ENCODE measurements around the gene PDE6G.
A peak's percentile ranks its signal among the peaks of the same experiment; 100 is the strongest.

PDE6G gene

DNA sequence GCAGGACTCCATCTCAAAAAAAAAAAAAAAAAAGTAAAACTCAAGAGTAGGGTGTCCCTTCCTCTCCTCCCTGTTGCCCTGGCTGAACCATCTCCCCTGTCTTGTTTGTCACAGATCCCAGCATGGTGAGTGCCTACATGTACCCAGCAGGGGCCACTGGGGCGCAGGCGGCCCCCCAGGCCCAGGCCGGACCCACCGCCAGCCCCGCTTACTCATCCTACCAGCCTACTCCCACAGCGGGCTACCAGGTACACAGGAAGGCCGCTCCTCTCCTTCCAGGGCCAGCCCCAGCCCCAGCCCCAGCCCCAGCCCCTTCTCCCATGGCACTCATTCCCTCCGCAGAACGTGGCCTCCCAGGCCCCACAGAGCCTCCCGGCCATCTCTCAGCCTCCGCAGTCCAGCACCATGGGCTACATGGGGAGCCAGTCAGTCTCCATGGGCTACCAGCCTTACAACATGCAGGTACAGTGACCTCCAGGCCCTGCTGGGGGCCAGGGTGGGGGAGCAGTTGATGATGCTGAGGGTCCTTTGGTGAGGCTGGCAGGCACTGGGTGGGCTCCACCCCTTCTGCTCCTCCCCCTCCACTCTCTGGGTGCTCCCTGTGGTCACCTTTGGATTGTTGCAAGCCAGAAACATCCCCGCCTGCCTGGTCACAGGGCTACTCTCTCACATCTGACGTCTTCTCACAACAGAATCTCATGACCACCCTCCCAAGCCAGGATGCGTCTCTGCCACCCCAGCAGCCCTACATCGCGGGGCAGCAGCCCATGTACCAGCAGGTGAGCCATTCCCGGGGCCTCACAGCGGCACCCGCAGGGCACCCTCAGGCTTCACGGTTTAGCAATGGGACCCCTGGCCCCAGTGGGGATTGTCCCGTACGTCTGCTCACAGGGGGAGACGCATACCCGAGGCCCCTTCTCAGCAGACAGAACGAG, 44.3 kb upstream of the PDE6G start:
- Histone ChIP-seq H3K36me3 (ENCODE audit: control insufficient read depth in 4 of 4, insufficient read depth in 4 of 4, low read length in 3 of 4) (peaks cover 7 to 59% (median 31%) of the 10 kb centered on the region in 4 experiments), H3K27ac (ENCODE audit: insufficient read depth in 1 of 2, low read depth in 1 of 2, low read length in 2 of 2, poor library complexity in 1 of 2, severe bottlenecking in 2 of 2) (peak overlapping the region in 1 of 2 experiments; percentile 34), H3K27me3 (replicated peaks in 2 of 5; ENCODE audit: control insufficient read depth in 4 of 5, insufficient read depth in 5 of 5, low read length in 4 of 5) (no peaks in the 10 kb centered on the region), H3K4me3 (ENCODE audit: control insufficient read depth in 1 of 7, extremely low read depth in 1 of 7, insufficient read depth in 4 of 7, low read depth in 2 of 7, low read length in 6 of 7) (no peak overlapping the region), H3K4me1 (ENCODE audit: control extremely low read depth in 1 of 4, control insufficient read depth in 4 of 4, insufficient read depth in 4 of 4, low read length in 3 of 4) (peaks cover 0 to 33% (median 30%) of the 10 kb centered on the region in 4 experiments), H3K9me3 (ENCODE audit: control extremely low read depth in 1 of 5, control insufficient read depth in 4 of 5, insufficient read depth in 2 of 5, low read depth in 1 of 5, low read length in 4 of 5) (no peaks in the 10 kb centered on the region)
- DNase-seq = no peak
- ChIA-PET POLR2A (no interaction called here), CTCF (interaction anchor here (3.0 kb wide), 1 partner anchor 24 kb away, joined by 19 read pairs; no protein-coding TSS in a partner anchor)
- 93% methylated on average over 22 of the region's 25 CpGs for WGBS (ENCODE audit: insufficient coverage)

DNA sequence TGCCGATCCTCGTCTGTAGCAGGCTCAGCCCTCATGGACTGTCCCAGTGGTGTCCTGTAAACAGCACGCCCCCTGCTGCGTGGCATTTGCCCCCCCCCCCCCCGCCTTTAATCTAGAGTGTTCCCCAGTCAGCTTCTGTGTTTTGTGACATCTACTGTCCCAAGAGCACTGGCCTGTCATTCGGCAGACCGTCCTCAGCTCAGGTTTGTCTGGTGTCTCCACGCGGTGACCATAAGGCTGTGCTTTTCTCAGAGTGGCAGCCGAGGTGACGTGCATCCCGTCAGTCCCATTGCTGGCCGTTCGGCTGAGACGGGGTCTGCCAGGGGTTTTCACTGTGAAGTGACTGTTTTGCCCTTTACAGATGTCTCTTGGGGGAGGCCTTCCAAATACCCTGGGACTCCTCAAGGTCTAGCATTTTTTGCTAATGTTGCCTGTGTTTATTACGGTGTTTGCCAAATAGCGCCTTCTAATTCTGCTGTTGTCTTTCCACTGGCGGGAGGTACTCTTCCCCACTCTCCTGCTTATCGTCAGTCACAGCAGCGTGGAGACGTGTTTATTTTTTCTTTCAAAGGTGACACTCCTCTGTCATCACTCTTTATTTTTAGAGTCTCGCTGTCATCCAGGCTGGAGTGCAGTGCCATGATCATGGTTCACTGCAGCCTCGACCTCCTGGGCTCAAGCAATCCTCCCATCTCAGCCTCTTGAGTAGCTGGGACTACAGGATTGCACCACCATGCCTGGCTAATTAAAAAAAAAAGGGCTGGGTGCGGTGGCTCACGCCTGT, 41.1 kb upstream of the PDE6G start:
- Histone ChIP-seq H3K4me3 (ENCODE audit: control insufficient read depth in 1 of 7, extremely low read depth in 1 of 7, insufficient read depth in 4 of 7, low read depth in 2 of 7, low read length in 6 of 7) (no peak overlapping the region), H3K4me1 (ENCODE audit: control extremely low read depth in 1 of 4, control insufficient read depth in 4 of 4, insufficient read depth in 4 of 4, low read length in 3 of 4) (peaks cover 0 to 19% (median 14%) of the 10 kb centered on the region in 4 experiments), H3K27me3 (replicated peaks in 2 of 5; ENCODE audit: control insufficient read depth in 4 of 5, insufficient read depth in 5 of 5, low read length in 4 of 5) (no peaks in the 10 kb centered on the region), H3K27ac (ENCODE audit: insufficient read depth in 1 of 2, low read depth in 1 of 2, low read length in 2 of 2, poor library complexity in 1 of 2, severe bottlenecking in 2 of 2) (no peak overlapping the region), H3K9me3 (ENCODE audit: control extremely low read depth in 1 of 5, control insufficient read depth in 4 of 5, insufficient read depth in 2 of 5, low read depth in 1 of 5, low read length in 4 of 5) (no peaks in the 10 kb centered on the region), H3K36me3 (ENCODE audit: control insufficient read depth in 4 of 4, insufficient read depth in 4 of 4, low read length in 3 of 4) (peaks cover 8 to 79% (median 45%) of the 10 kb centered on the region in 4 experiments)
- CTCF ChIA-PET = no interaction called here
- WGBS (ENCODE audit: insufficient coverage) = 96% methylated on average over 21 of the region's 25 CpGs
- POLR2A ChIA-PET = interaction anchor here (1.0 kb wide), 1 partner anchor 14 kb away, joined by 3 read pairs; the partner anchor contains the start of genes ARL16 and HGS
- no peak for DNase-seq

DNA sequence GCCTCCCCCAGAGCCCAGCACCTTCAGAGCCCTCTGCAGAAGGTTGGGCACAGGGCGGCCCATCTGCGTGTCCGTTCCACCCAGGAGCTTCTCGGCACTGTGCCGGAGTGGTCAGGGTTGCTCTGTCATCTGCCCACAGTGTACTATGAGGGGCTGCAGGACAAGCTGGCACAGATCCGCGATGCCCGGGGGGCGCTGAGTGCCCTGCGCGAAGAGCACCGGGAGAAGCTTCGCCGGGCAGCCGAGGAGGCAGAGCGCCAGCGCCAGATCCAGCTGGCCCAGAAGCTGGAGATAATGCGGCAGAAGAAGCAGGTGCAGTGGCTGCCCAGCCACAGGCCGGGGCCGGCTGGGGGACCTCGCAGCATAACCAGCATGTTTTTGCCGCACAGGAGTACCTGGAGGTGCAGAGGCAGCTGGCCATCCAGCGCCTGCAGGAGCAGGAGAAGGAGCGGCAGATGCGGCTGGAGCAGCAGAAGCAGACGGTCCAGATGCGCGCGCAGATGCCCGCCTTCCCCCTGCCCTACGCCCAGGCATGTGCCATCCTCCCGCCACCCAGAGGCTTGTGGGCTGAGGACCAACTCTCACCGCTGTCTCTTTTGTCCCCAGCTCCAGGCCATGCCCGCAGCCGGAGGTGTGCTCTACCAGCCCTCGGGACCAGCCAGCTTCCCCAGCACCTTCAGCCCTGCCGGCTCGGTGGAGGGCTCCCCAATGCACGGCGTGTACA, 40.0 kb upstream of the PDE6G start:
- ChIA-PET POLR2A (no interaction called here), CTCF (interaction anchor here (1.0 to 1.1 kb wide), 2 partner anchors 12 to 21 kb away, joined by 3 to 4 read pairs; no protein-coding TSS in a partner anchor)
- Histone ChIP-seq H3K9me3 (ENCODE audit: control extremely low read depth in 1 of 5, control insufficient read depth in 4 of 5, insufficient read depth in 2 of 5, low read depth in 1 of 5, low read length in 4 of 5) (no peaks in the 10 kb centered on the region), H3K4me1 (ENCODE audit: control extremely low read depth in 1 of 4, control insufficient read depth in 4 of 4, insufficient read depth in 4 of 4, low read length in 3 of 4) (peaks cover 0 to 8% (median 3%) of the 10 kb centered on the region in 4 experiments), H3K27me3 (replicated peaks in 2 of 5; ENCODE audit: control insufficient read depth in 4 of 5, insufficient read depth in 5 of 5, low read length in 4 of 5) (no peaks in the 10 kb centered on the region), H3K27ac (ENCODE audit: insufficient read depth in 1 of 2, low read depth in 1 of 2, low read length in 2 of 2, poor library complexity in 1 of 2, severe bottlenecking in 2 of 2) (no peak overlapping the region), H3K36me3 (ENCODE audit: control insufficient read depth in 4 of 4, insufficient read depth in 4 of 4, low read length in 3 of 4) (peaks cover 8 to 85% (median 49%) of the 10 kb centered on the region in 4 experiments), H3K4me3 (ENCODE audit: control insufficient read depth in 1 of 7, extremely low read depth in 1 of 7, insufficient read depth in 4 of 7, low read depth in 2 of 7, low read length in 6 of 7) (no peak overlapping the region)
- DNase-seq = no peak
- 98% methylated on average over 37 of the region's 40 CpGs for WGBS (ENCODE audit: insufficient coverage)

DNA sequence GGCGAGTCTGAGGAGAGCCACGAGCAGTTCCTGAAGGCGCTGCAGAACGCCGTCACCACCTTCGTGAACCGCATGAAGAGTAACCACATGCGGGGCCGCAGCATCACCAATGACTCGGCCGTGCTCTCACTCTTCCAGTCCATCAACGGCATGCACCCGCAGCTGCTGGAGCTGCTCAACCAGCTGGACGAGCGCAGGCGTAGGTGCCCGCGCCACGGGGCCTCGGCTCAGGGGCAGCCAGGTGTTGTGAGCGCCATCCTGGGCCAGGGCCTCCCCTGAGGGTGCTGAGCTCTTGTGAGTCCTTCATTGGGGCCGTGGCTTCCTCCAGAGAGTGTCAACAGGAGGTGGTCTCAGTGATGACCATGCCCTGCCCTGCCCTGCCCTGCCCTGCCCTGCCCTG, 39.5 kb upstream of the PDE6G start:
- peaks cover 8 to 85% (median 47%) of the 10 kb centered on the region in 4 experiments for H3K36me3 ChIP-seq (ENCODE audit: control insufficient read depth in 4 of 4, insufficient read depth in 4 of 4, low read length in 3 of 4)
- WGBS (ENCODE audit: insufficient coverage) = 97% methylated on average over 22 of the region's 22 CpGs
- POLR2A ChIA-PET = no interaction called here
- CTCF ChIA-PET = interaction anchor here (0.5 to 1.1 kb wide), 3 partner anchors 11 to 33 kb away, joined by 3 to 4 read pairs (median 3); no protein-coding TSS in a partner anchor
- no peak overlapping the region for H3K4me3 ChIP-seq (ENCODE audit: control insufficient read depth in 1 of 7, extremely low read depth in 1 of 7, insufficient read depth in 4 of 7, low read depth in 2 of 7, low read length in 6 of 7)
- H3K27me3 ChIP-seq (replicated peaks in 2 of 5; ENCODE audit: control insufficient read depth in 4 of 5, insufficient read depth in 5 of 5, low read length in 4 of 5) = no peaks in the 10 kb centered on the region
- peaks cover 0 to 2% (median 0%) of the 10 kb centered on the region in 4 experiments for H3K4me1 ChIP-seq (ENCODE audit: control extremely low read depth in 1 of 4, control insufficient read depth in 4 of 4, insufficient read depth in 4 of 4, low read length in 3 of 4)
- H3K27ac ChIP-seq (ENCODE audit: insufficient read depth in 1 of 2, low read depth in 1 of 2, low read length in 2 of 2, poor library complexity in 1 of 2, severe bottlenecking in 2 of 2) = no peak overlapping the region
- DNase-seq = no peak
- H3K9me3 ChIP-seq (ENCODE audit: control extremely low read depth in 1 of 5, control insufficient read depth in 4 of 5, insufficient read depth in 2 of 5, low read depth in 1 of 5, low read length in 4 of 5) = no peaks in the 10 kb centered on the region

DNA sequence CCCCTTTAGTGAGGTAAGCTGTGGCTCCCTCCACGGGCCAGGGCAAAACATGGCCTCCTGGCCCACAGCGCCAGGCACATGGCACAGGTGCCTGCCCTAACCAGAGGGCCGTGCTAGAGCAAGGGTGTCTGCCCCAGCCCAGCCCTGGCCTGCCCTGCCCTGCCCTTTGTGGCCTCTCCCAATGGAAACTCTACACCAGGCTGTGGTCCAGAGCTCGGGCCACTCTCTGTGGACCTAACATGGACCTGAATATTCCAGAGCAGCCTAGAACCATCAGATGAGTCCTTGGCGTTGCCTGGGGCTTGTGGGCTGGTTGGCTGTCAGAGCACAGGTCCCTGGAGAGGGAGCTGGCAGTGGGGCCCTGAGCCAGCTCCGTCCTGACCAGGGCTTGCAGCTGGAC, 38.9 kb upstream of the PDE6G start:
- ChIA-PET CTCF (interaction anchor here (0.5 to 1.1 kb wide), 2 partner anchors 10 to 32 kb away, joined by 3 read pairs; no protein-coding TSS in a partner anchor), POLR2A (no interaction called here)
- peaks cover 10 to 88% (median 47%) of the 10 kb centered on the region in 4 experiments for H3K36me3 ChIP-seq (ENCODE audit: control insufficient read depth in 4 of 4, insufficient read depth in 4 of 4, low read length in 3 of 4)
- H3K27ac ChIP-seq (ENCODE audit: insufficient read depth in 1 of 2, low read depth in 1 of 2, low read length in 2 of 2, poor library complexity in 1 of 2, severe bottlenecking in 2 of 2) = no peak overlapping the region
- 97% methylated on average over 6 of the region's 6 CpGs for WGBS (ENCODE audit: insufficient coverage)
- no peaks in the 10 kb centered on the region for H3K4me1 ChIP-seq (ENCODE audit: control extremely low read depth in 1 of 4, control insufficient read depth in 4 of 4, insufficient read depth in 4 of 4, low read length in 3 of 4)
- no peak overlapping the region for H3K4me3 ChIP-seq (ENCODE audit: control insufficient read depth in 1 of 7, extremely low read depth in 1 of 7, insufficient read depth in 4 of 7, low read depth in 2 of 7, low read length in 6 of 7)
- no peak for DNase-seq
- H3K9me3 ChIP-seq (ENCODE audit: control extremely low read depth in 1 of 5, control insufficient read depth in 4 of 5, insufficient read depth in 2 of 5, low read depth in 1 of 5, low read length in 4 of 5) = no peaks in the 10 kb centered on the region
- no peaks in the 10 kb centered on the region for H3K27me3 ChIP-seq (replicated peaks in 2 of 5; ENCODE audit: control insufficient read depth in 4 of 5, insufficient read depth in 5 of 5, low read length in 4 of 5)

DNA sequence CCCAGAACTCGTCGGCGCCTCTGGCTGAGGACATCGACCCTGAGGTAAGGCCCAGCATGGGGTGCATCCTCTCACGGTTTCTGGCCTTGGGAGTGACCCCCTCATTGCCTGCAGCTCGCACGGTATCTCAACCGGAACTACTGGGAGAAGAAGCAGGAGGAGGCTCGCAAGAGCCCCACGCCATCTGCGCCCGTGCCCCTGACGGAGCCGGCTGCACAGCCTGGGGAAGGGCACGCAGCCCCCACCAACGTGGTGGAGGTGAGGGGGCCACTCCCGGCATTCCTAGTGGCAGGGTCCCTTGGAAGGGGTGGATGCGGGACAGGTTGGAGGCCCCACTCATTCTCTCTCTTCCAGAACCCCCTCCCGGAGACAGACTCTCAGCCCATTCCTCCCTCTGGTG, 38.5 kb upstream of the PDE6G start:
- no peak for DNase-seq
- Histone ChIP-seq H3K4me1 (ENCODE audit: control extremely low read depth in 1 of 4, control insufficient read depth in 4 of 4, insufficient read depth in 4 of 4, low read length in 3 of 4) (no peaks in the 10 kb centered on the region), H3K36me3 (ENCODE audit: control insufficient read depth in 4 of 4, insufficient read depth in 4 of 4, low read length in 3 of 4) (peaks cover 10 to 92% (median 50%) of the 10 kb centered on the region in 4 experiments), H3K27ac (ENCODE audit: insufficient read depth in 1 of 2, low read depth in 1 of 2, low read length in 2 of 2, poor library complexity in 1 of 2, severe bottlenecking in 2 of 2) (no peak overlapping the region), H3K9me3 (ENCODE audit: control extremely low read depth in 1 of 5, control insufficient read depth in 4 of 5, insufficient read depth in 2 of 5, low read depth in 1 of 5, low read length in 4 of 5) (no peaks in the 10 kb centered on the region), H3K27me3 (replicated peaks in 2 of 5; ENCODE audit: control insufficient read depth in 4 of 5, insufficient read depth in 5 of 5, low read length in 4 of 5) (no peaks in the 10 kb centered on the region), H3K4me3 (ENCODE audit: control insufficient read depth in 1 of 7, extremely low read depth in 1 of 7, insufficient read depth in 4 of 7, low read depth in 2 of 7, low read length in 6 of 7) (no peak overlapping the region)
- POLR2A ChIA-PET = no interaction called here
- 100% methylated on average over 10 of the region's 19 CpGs for WGBS (ENCODE audit: insufficient coverage)
- CTCF ChIA-PET = no interaction called here
